ENCODE measurements around the gene PAF1.
A peak's percentile ranks its signal among the peaks of the same experiment; 100 is the strongest.

Gene PAF1

DNA sequence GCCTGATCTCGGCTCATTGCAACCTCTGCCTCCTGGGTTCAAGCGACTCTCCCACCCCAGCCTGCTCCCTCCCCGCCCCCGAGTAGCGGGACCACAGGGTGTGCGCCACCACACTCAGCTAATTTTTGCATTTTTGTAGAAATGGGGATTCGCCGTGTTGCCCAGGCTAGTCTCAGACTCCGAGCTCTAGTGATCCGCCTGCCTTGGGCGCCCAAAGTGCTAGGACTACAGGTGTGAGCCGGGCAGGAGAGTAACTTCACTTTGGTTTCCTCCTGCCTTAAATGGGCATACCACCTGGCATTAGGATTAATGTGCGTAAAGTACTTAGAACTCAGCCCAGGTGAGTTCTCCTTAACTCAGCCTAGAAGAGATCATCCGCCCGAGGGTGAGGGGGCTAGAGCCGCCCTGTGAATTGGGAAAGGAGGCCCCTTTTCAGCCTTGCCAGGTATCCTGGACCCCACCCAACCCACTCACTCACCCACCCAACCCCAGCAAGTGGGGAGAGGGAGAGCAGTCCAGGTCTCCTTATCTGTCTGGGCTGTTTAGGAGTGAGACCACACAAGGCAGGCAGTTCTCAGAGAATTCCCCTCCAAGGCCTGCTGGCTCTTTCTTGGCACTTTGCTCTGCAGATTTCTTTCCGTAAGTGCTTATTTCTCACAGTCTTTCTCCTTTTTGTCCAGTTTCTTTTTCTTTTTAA lies 14.5 kb upstream of the PAF1 start:
- no peak for DNase-seq

GRCh38 chr19:39403331-39404312 lies 12.7 kb upstream of the PAF1 start:
- peak; percentile 86 to 96 for DNase-seq

GRCh38 chr19:39402346-39403300 lies 11.7 kb upstream of the PAF1 start:
- peak; percentile 79 to 95 for DNase-seq

DNA sequence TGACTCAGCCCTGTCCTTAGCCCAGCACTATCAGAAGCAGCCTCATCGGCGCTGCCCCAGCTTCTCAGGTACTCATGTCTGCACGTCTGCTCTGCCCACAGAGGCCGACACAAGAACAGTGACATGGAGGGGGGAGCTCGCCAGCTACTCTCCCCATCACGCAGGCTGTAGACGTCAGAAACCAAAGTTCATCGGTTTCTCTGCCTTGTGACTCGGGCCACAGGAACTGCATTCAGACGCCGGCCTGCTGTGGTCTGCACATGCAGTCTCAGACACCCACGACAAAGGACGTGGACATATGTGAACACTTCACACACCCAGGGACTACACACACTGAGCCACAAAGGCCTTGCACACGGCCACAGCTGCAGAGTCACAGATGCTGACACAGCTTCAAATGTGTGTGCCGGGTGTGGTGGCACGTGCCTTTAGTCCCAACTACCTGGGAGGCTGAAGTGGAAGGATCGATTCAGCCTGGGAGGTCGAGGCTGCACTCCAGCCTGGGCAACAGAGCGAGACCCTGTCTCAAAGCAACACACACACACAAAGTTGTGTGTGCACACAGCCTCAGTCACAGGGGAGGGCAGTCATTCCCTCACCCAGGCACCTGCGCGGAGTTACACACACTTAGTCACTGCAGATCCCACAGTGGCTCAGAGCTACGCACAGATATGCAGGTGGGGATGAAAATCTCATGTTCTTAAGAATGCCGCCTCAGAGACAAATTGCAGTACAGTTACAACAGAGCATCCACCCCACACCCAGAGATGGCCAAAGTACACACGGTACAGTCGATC lies 10.8 kb upstream of the PAF1 start:
- DNase-seq, result no peak

DNA sequence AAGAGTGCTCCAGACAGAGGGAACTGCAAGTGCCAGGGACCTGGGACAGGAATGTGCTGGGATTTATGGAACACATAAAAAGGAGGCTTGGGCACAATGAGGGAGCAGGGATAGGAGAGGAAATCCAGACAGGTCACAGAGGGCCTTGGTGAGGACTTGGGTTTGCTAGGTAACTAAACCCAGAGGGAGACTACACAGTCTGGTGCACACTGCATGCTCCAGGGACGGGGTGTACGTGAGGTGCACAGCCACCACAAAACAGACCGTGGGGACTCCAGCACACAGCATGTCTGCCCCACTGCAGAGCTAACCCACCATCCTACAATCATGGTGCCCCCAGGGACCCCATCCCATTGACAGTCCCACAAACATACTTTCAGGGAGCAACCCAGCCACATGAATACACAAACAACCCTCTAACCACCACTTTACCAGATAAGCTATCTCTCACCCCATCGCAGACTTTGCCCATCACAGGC lies 10.2 kb upstream of the PAF1 start:
- no peak for DNase-seq

DNA sequence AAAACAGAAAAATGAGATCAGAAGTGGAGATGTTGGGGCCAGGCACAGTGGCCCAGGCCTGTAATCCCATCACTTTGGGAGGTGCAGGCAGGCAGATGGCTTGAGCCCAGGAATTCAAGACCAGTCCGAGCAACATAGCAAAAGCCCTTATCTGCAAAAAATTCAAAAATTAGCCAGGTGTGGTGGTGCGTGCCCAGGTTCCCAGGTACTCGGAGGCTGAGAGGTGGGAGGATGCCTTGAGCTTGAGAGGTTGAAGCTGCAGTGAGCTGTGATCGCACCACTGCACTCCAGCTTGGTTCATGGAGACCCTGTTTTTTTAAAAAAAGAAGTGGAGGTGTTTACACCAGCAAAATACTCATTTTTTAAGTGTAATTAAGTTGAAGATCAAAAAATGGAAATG lies 9.2 kb upstream of the PAF1 start:
- DNase-seq, result no peak

DNA sequence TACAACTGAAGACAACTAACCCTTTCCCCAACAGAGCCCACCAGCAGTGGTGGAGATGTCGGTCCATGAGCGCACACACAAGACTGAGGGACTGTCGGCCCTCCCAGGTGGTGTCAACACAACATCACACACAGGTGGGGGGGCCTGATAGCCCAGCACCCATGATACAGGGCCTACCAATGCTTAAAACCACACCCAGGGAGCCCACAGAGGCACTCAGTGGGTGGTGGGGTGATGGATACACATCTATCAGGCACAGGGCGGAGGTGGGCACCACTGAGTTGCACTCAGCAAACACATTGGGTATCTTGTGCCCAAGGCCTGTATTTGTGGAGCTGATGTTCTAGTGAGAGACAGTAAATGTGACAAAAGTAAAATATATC lies 8.8 kb upstream of the PAF1 start:
- no peak for DNase-seq

- peak; percentile 64 to 83 for DNase-seq
Observed at GRCh38 chr19:39398297-39398864, 7.5 kb upstream of the PAF1 start.

DNA sequence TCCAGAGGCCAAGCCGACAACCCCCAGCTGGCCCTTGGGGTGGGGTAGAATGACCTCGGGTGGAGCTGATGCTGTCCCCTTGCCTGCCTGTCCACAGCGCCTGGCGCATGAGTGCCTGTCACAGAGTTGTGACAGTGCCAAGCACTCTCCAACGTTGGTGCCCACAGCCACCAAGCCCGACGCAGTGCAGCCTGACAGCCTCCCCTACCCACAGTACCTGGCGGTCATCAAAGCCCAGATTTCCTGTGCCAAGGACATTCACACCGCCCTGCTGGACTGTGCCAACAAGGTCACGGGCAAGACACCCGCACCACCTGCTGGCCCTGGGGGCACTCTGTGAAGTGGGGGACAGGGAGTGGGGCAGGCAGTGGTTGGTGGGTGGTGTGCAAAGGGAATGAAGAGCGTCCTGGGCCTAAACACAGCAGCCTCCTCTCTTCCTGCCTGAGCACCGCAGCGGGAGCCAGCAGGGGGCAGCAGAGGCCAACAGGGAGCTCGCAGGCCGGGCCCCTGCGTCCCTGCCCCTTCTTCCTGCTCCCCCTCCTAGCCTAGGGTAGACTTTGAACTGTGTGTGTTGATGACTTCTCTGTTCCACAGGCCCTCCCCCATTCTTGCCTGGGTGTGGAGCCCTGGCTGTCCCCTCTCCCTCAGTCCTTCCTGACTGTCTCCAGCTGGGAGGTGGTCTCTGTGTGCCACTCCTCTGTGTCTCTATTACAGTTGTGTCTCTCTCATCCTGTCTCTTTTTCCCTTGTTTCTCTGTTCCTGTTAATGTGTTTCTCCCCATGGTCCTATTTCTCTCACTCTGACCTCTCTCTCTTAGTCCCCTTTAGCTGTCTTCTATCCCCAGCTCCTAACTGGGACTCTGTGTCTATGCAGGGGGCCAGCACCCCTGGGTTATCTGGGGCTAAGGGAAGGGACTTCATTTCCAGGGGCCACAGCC lies 6.7 kb upstream of the PAF1 start:
- peak; percentile 83 to 90 for DNase-seq

- no peak for DNase-seq
Observed at GRCh38 chr19:39390451-39390750, 505 bp downstream of the PAF1 start.

DNA sequence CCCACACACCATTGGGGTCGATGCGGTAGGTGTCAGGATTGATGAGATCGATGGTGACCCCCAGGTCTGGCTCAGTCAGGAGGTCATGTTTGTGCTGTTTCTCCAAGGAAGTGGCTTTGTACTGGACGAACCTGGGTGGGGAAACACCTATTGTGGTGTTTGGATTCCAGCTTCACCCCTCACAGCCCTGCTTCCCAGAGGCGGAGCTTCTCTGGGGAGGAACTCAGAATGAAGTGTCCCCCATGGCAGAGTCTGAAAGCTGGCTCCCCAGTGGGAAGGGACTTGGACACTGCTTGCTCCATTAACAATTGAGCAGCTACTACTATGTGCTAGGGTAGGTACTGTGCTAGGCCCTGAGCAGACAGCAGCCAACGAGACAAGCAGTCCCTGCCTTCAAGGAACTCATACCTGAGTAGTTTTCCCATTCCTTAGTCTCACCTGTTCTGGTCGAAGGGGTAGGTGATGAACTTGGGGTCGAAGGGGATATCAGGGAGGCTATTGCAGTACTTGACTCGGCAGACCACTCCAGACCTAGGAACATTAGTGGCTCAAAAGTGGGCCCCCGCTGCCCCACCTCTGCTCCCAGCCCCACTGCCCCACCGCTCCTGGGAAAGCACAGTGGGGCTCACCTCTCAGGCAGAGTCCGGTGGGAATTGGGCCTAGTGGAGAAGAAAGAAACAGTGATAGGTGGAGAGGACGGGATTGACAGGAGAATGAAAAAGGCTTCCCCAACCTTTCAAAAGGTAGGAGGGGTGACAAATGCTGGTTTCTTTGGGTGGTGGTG lies 1.1 kb downstream of the PAF1 start:
- DNase-seq, result no peak

DNA sequence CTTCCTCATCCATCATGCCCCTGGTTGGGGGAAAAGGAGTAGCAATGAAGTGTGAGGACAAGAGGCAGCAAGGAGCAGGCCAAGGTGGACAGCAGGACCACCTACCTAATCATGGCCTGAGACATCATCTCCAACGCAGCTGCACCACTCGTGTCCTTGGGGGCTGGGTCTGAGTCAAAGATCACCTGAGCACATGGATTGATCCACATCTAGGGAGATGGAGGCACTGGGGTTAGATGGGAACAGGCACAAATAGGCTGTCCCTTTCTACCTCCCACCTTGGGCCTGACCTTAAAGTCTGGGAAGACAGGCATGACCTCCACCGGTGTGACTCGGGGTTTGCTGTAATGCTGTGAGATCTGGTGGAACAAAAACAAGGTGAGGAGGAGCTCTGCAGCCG lies 2.2 kb downstream of the PAF1 start:
- no peak for DNase-seq

DNA sequence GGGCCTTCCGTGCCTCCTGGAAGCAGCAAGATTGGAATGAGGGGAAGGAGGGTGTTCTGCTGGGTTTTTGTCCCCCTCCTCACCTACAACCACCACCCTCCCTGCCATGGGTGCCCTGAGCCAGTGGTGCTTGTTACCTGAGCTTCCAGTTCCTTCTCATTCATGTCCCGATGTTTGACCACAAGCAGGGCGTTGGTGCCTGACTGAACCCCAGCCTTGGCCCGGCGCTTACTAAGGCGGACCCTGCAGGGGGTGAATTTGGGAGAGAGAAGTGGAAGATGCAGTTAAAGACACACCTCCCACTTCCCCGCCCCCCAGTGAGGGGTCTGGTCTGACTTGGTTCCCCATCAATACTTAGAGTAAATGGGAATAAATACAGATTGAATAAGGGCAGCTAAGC lies 4.3 kb downstream of the PAF1 start:
- DNase-seq, result no peak

GRCh38 chr19:39385629-39386411 lies 5.1 kb downstream of the PAF1 start:
- no peak for DNase-seq

GRCh38 chr19:39384839-39385568 lies 5.9 kb downstream of the PAF1 start:
- no peak for DNase-seq

DNA sequence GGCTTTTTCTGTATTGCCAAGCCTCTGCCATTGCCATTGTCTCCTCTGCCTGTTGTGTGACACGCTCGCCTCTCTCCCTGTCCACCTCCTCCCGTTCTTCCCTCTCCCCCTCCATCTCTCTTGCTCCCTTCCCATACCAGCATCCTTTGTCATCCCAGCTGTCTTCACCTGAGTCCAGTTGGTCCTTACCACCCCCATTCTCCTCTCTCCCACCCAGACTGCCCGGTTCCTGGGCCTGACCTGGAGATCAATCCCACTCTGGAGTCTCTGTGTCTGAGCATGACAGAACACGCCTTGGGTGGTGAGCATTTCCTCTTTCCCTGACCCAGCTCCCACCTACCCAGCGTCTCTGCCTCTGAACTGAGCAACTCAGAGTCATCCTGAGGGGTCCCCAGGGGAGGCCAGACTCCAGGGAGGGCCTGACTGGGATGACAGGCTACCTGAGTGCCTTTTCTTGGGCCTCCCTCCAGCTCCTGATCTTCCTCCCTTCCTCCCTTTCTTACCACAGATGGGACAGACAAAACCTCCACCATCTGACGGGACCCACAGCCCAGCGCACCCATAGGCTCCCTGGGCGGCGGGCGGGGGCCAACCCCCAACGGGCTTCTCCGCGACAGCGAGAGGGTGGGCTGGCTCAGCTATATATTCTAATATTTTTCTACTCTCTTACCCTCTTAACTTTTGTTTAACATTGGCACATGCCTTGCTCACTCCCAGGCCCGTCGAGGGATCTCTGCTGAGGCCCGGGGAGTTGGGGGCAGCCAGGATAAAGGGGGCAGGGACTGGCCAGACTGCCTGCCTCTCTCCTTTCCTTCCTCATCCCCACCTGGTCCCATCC lies 7.7 kb downstream of the PAF1 start:
- DNase-seq, result no peak

GRCh38 chr19:39381910-39382611 lies 8.8 kb downstream of the PAF1 start:
- no peak for DNase-seq

Data from bone marrow (tissue), 2 donors.